Activated CD8-positive, alpha-beta T cell treated with anti-CD3 and anti-CD28 coated beads for 36 hours (primary cell): ENCODE results near the gene UGCG. TPM values are rescaled to one million over a fixed set of nuclear protein-coding genes. Genes with fewer than 3 reads are reported as not detected.

ENCODE experiments used
- ATAC-seq: fragments of 200-7000 bp; cut with Tn5 transposase; one replicate; pipeline ENCODE4 v1.10.0; 2021; ENCODE audit warnings: mild to moderate bottlenecking, moderate library complexity
- CTCF ChIA-PET: fragments of 350-600 bp; sonication (Branson Sonifier 250); formaldehyde crosslinking; loops from one replicate; lab custom pipeline; 2021; ENCODE audit warnings: antibody characterized with exemption; lab: Charles Lee
- POLR2A ChIA-PET: fragments of 350-600 bp; sonication (Branson Sonifier 250); formaldehyde crosslinking; loops from one replicate; lab custom pipeline; 2021; ENCODE audit warnings: antibody characterized with exemption; lab: Charles Lee
- DNase-seq: peaks from one replicate; pipeline ENCODE4 v3.0.0-alpha.2; 2020
- H3K27ac Mint-ChIP-seq: one replicate; pipeline ENCODE4 v1.8.0; 2021; ENCODE audit warnings: mild to moderate bottlenecking, mixed read lengths
- H3K27me3 Mint-ChIP-seq: one replicate; pipeline ENCODE4 v1.8.0; 2021; ENCODE audit warnings: mixed read lengths
- H3K36me3 Mint-ChIP-seq: one replicate; pipeline ENCODE4 v1.8.0; 2021; ENCODE audit warnings: low read depth, mixed read lengths
- H3K4me1 Mint-ChIP-seq: one replicate; pipeline ENCODE4 v1.8.0; 2021; ENCODE audit warnings: low read depth, mixed read lengths
- H3K4me3 Mint-ChIP-seq: one replicate; pipeline ENCODE4 v1.8.0; 2021; ENCODE audit warnings: mild to moderate bottlenecking, moderate library complexity, mixed read lengths
- H3K9me3 Mint-ChIP-seq: one replicate; pipeline ENCODE4 v1.8.0; 2021; ENCODE audit warnings: mixed read lengths
- intact Hi-C: fragments of 100-400 bp; cut with micrococcal nuclease; formaldehyde crosslinking; loops from one replicate; pipeline ENCODE4 v1.10.0; 2022
- total RNA-seq, 2 experiments: library from RNA; stranded (reverse); gene quantifications; one replicate each; pipeline ENCODE4 v1.2.3, GENCODE V29; 2021
- TF ChIP-seq, protein P1 (sequence below): fragments of 200-600 bp; IDR thresholded peaks from one replicate; pipeline ENCODE4 v1.8.0; 2022; ENCODE audit warnings: antibody characterized with exemption, mild to moderate bottlenecking

The UGCG gene
- total RNA-seq, 2 experiments from 2014 or later = 13.5 to 14.3 TPM

DNA sequence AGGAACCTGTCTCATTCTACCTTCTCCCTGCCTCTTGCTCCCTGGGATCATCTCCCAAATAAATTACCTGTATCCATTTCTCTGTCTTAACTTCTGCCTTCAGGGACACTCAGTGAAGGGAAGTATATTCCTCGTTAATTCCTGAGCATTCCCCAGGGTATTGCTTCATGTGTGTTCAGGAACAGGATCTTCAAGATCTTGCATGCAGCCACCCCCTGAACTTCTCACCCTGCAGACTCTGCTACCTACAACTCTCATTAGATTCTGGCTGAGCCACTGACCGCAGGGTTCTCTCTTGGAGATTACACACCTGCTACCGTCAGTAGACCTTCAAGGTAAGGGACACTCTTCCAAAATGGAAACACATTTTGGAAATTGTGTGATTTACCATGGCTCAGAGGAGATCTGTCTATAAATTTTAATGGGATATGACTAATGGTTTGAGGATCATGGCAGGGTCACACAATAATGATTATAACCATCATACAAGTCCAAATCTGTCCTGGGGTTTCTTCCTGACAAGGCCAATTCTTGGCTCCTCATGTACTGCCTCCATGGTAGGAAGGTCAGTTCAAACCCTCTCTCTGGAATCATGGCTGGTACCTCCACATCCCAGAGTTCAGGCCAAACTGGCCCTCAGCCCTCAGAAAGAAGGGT, 38.9 kb upstream of the UGCG start:
- ATAC-seq = no peak
- Mint-ChIP-seq H3K4me1 (no peaks in the 10 kb centered on the region), H3K4me3 (no peak overlapping the region), H3K9me3 (no peaks in the 10 kb centered on the region), H3K36me3 (no peaks in the 10 kb centered on the region), H3K27me3 (no peaks in the 10 kb centered on the region), H3K27ac (no peak overlapping the region)
- intact Hi-C loops = no loop called here
- DNase-seq = no peak
- TF ChIP-seq, protein P1, sequence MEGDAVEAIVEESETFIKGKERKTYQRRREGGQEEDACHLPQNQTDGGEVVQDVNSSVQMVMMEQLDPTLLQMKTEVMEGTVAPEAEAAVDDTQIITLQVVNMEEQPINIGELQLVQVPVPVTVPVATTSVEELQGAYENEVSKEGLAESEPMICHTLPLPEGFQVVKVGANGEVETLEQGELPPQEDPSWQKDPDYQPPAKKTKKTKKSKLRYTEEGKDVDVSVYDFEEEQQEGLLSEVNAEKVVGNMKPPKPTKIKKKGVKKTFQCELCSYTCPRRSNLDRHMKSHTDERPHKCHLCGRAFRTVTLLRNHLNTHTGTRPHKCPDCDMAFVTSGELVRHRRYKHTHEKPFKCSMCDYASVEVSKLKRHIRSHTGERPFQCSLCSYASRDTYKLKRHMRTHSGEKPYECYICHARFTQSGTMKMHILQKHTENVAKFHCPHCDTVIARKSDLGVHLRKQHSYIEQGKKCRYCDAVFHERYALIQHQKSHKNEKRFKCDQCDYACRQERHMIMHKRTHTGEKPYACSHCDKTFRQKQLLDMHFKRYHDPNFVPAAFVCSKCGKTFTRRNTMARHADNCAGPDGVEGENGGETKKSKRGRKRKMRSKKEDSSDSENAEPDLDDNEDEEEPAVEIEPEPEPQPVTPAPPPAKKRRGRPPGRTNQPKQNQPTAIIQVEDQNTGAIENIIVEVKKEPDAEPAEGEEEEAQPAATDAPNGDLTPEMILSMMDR = no peak
- ChIA-PET POLR2A (interaction anchor here (0.7 kb wide), 1 partner anchor 8 kb away, joined by 3 read pairs; no protein-coding TSS in a partner anchor), CTCF (no interaction called here)

DNA sequence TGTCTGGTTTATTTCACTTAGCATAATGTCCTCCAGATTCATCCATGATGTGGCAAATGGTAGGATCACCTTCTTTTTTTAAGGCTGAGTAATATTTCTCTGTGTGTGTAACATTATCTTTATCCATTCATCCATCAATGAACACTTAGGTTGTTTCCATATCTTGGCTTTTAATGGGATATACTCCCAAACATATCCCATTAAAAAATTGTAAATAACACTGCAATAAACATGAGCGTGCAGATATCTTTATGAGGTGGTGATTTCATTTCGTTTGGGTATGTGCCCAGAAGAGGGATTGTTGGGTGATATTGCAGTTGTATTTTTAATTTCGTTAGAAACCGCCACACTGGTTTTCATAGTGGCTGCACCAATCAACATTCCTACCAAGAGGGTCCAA, 36.2 kb upstream of the UGCG start:
- Mint-ChIP-seq H3K36me3 (no peaks in the 10 kb centered on the region), H3K27ac (no peak overlapping the region), H3K27me3 (no peaks in the 10 kb centered on the region), H3K4me3 (no peak overlapping the region), H3K4me1 (no peaks in the 10 kb centered on the region), H3K9me3 (peaks cover 5% of the 10 kb centered on the region)
- no peak for DNase-seq
- ChIA-PET POLR2A (no interaction called here), CTCF (no interaction called here)
- intact Hi-C loops = no loop called here
- TF ChIP-seq, protein P1 = no peak
- ATAC-seq = no peak

DNA sequence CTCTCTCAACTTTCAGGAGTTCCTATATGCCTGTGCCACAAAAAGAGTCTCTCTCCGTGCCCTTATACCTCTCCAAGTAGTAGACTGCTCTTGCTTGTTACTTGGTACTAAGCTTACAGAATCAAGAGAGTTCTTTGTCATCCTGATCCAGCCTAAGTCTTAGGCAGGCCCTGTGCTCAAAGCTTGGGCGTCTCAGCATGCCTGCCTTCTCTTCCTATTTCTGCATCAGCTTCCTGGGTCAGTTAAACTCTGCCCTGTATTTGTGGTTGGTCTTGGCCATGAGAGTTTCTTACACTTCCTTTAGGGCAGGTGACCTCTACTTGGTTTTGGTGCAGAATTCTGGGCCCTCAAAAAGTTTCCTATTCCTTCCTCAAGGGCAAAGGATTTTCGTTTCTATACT, 33.0 kb upstream of the UGCG start:
- H3K4me1 Mint-ChIP-seq = peaks cover 4% of the 10 kb centered on the region
- H3K9me3 Mint-ChIP-seq = peaks cover 8% of the 10 kb centered on the region
- ChIA-PET CTCF (interaction anchor here (1.4 kb wide), 1 partner anchor 33 kb away, joined by 3 read pairs; the partner anchor contains the start of gene UGCG), POLR2A (no interaction called here)
- H3K27me3 Mint-ChIP-seq = no peaks in the 10 kb centered on the region
- TF ChIP-seq, protein P1 = no peak
- no peak for ATAC-seq
- H3K36me3 Mint-ChIP-seq = no peaks in the 10 kb centered on the region
- H3K27ac Mint-ChIP-seq = no peak overlapping the region
- H3K4me3 Mint-ChIP-seq = no peak overlapping the region
- intact Hi-C loops = no loop called here
- no peak for DNase-seq

DNA sequence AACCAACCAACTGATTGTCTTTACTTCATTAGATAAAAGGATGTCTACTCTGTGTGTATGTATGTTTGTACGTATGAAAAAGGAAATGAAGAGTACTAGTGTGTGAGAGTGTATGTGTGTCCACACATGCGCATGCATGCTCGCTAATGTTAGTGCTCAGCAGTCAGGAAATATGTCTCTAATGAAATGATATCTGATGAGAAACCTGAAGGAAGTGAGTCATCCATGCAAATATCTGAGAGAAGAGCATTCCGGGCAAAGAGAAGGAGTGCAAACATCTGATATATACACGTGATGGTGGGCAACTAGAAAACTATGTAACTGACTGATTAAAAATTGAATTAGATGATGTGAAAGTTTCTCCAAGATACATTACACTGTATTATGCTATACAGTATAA, 29.6 kb upstream of the UGCG start:
- intact Hi-C loops = no loop called here
- Mint-ChIP-seq H3K27ac (no peak overlapping the region), H3K36me3 (no peaks in the 10 kb centered on the region), H3K27me3 (no peaks in the 10 kb centered on the region), H3K9me3 (peaks cover 8% of the 10 kb centered on the region), H3K4me3 (no peak overlapping the region), H3K4me1 (peaks cover 18% of the 10 kb centered on the region)
- TF ChIP-seq, protein P1 = no peak
- CTCF ChIA-PET = no interaction called here
- POLR2A ChIA-PET = no interaction called here
- ATAC-seq (peak; percentile 19), DNase-seq (no peak)

DNA sequence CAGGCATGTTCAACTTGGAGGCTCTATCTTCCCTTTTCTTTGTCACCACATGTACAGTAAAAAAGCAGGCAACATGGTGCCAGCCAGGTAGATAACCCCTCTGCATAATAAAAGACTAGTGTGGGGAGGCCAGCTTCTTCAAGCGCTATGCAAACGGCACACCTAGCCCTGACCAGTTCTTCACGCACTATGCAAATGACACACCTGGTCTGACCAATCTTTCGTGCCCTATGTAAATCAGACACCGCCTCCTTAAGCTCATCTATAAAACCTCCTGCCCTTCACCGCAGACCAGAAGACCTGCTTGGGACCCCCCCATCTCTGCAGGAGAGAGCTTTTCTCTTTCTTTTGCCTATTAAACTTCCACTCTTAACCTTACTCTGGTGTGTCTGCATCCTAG, 28.1 kb upstream of the UGCG start:
- DNase-seq (no peak), ATAC-seq (no peak)
- peaks cover 2% of the 10 kb centered on the region for H3K27me3 Mint-ChIP-seq
- H3K4me1 Mint-ChIP-seq = peaks cover 18% of the 10 kb centered on the region
- TF ChIP-seq, protein P1 = no peak
- H3K9me3 Mint-ChIP-seq = peaks cover 3% of the 10 kb centered on the region
- H3K36me3 Mint-ChIP-seq = no peaks in the 10 kb centered on the region
- H3K4me3 Mint-ChIP-seq = no peak overlapping the region
- ChIA-PET POLR2A (no interaction called here), CTCF (interaction anchor here (0.8 kb wide), 1 partner anchor 206 kb away, joined by 3 read pairs; no protein-coding TSS in a partner anchor)
- intact Hi-C loops = no loop called here
- H3K27ac Mint-ChIP-seq = no peak overlapping the region
